Measurements from ENCODE around the gene SCARB2.

Gene SCARB2

GRCh38 chr4:76205476-76205875, 8.1 kb downstream of the SCARB2 start:
- Mint-ChIP-seq H3K27me3 (no peaks in the 10 kb centered on the region), H3K4me1 (peaks cover 47% of the 10 kb centered on the region)

DNA sequence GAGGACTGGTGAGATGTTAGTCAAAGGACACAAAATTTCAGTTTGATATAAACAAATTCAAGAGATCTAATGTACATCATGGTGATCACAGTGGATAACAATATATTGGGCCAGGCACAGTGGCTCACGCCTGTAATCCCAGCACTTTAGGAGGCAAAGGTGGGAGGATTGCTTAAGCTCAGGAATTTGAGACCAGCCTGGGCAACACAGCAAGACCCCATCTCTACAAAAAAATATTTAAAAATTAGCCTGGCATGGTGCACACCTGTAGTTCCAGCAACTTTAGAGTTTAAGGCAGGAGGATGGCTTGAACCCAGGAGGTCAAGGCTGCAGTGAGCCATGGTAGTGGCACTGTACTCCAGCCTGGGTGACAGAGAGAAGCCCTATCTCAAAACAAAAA, 8.7 kb downstream of the SCARB2 start:
- DNase-seq (ENCODE audit: low spot score in 2 of 2), result no peak
- Mint-ChIP-seq H3K36me3 (ENCODE audit: insufficient read depth) (peaks cover 3% of the 10 kb centered on the region), H3K4me1 (peaks cover 45% of the 10 kb centered on the region), H3K4me3 (no peak overlapping the region), H3K9me3 (no peaks in the 10 kb centered on the region), H3K27ac (ENCODE audit: low read depth) (no peak overlapping the region), H3K27me3 (no peaks in the 10 kb centered on the region)
- ATAC-seq (replicated peaks; ENCODE audit: extremely low read depth, poor library complexity, severe bottlenecking), result no peak

More at GRCh38 chr4:76205476-76205875, 8.1 kb downstream of the SCARB2 start:
- Mint-ChIP-seq H3K9me3 (no peaks in the 10 kb centered on the region), H3K36me3 (ENCODE audit: insufficient read depth) (peaks cover 3% of the 10 kb centered on the region), H3K27ac (ENCODE audit: low read depth) (no peak overlapping the region), H3K4me3 (no peak overlapping the region)
- ATAC-seq (replicated peaks; ENCODE audit: extremely low read depth, poor library complexity, severe bottlenecking) (no peak), DNase-seq (ENCODE audit: low spot score in 2 of 2) (no peak)

DNA sequence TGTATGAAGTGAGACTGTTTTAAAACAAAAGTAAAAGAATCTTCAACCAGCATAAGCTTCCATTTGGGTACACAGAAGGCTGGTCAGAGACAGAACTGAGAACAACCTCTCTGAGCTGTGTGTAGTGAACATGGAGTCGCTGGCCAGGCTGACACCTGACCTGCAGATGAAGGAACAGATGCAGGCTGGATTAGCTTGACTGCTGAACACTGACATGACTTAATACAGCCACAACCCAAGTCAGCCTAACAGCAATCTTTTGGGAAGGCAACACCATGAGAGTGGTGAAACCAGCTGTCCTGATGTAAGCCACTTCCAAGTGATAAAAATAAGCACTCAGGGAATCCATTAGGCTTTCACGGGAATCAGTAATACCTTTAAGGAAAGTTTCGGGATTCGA, 10.1 kb downstream of the SCARB2 start:
- Mint-ChIP-seq H3K4me3 (no peak overlapping the region), H3K27ac (ENCODE audit: low read depth) (no peak overlapping the region), H3K4me1 (peaks cover 47% of the 10 kb centered on the region), H3K27me3 (no peaks in the 10 kb centered on the region), H3K9me3 (no peaks in the 10 kb centered on the region), H3K36me3 (ENCODE audit: insufficient read depth) (no peaks in the 10 kb centered on the region)
- no peak for ATAC-seq (replicated peaks; ENCODE audit: extremely low read depth, poor library complexity, severe bottlenecking)
- no peak for DNase-seq (ENCODE audit: low spot score in 2 of 2)

DNA sequence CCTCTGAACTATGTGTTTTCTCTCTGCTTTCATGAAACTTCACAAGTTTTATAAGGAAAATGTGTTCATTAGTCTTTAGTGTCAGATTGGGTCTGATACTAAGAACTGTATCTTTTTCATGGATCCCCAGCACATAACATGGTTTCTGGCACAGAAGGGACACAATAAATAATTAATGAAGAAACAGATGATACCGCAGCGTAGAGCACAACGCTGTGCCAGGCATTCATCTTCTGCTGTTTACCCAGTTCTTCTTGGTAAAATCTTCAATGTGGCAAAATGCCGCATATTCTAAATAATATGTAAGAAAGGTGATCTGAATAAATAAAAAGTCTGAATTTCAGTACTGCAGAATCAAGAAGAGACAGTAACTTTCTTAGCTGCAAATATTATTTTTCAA, 12.3 kb downstream of the SCARB2 start:
- no peak for ATAC-seq (replicated peaks; ENCODE audit: extremely low read depth, poor library complexity, severe bottlenecking)
- no peaks in the 10 kb centered on the region for H3K27me3 Mint-ChIP-seq
- no peak for DNase-seq (ENCODE audit: low spot score in 2 of 2)
- H3K27ac Mint-ChIP-seq (ENCODE audit: low read depth), result no peak overlapping the region
- H3K9me3 Mint-ChIP-seq, result no peaks in the 10 kb centered on the region
- no peak overlapping the region for H3K4me3 Mint-ChIP-seq
- H3K36me3 Mint-ChIP-seq (ENCODE audit: insufficient read depth), result no peaks in the 10 kb centered on the region
- peaks cover 39% of the 10 kb centered on the region for H3K4me1 Mint-ChIP-seq

DNA sequence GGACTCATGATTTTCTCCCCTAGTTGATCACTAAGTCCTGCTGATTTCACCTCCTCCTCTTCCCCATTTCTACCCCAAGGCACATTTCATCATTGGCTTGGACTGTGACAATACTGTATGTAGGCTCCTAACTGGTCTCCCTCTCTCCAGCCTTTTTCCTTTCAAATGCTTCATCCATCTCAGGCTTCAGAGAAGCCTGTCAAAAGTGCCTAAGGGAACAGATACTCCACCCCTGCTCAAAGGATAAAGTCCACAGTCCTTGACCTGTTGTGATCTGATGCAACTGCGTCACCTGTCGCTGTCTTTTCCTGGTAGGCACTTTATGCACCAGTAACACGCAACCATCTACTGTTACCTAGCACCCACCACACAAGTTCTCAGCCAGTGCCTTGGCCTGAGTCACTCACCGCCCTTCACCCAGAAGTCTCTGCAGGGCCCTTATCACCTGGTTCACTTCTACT, 12.8 kb downstream of the SCARB2 start:
- no peaks in the 10 kb centered on the region for H3K36me3 Mint-ChIP-seq (ENCODE audit: insufficient read depth)
- peaks cover 37% of the 10 kb centered on the region for H3K4me1 Mint-ChIP-seq
- H3K9me3 Mint-ChIP-seq, result no peaks in the 10 kb centered on the region
- H3K27me3 Mint-ChIP-seq, result no peaks in the 10 kb centered on the region
- DNase-seq (ENCODE audit: low spot score in 2 of 2) (no peak), ATAC-seq (replicated peaks; ENCODE audit: extremely low read depth, poor library complexity, severe bottlenecking) (no peak)
- no peak overlapping the region for H3K27ac Mint-ChIP-seq (ENCODE audit: low read depth)
- H3K4me3 Mint-ChIP-seq, result peak overlapping the region; percentile 8

- ATAC-seq (replicated peaks; ENCODE audit: extremely low read depth, poor library complexity, severe bottlenecking), result peak; percentile 55
- peaks cover 32% of the 10 kb centered on the region for H3K4me1 Mint-ChIP-seq
- no peak overlapping the region for H3K4me3 Mint-ChIP-seq
Measured at GRCh38 chr4:76199664-76200211, 13.9 kb downstream of the SCARB2 start.

DNA sequence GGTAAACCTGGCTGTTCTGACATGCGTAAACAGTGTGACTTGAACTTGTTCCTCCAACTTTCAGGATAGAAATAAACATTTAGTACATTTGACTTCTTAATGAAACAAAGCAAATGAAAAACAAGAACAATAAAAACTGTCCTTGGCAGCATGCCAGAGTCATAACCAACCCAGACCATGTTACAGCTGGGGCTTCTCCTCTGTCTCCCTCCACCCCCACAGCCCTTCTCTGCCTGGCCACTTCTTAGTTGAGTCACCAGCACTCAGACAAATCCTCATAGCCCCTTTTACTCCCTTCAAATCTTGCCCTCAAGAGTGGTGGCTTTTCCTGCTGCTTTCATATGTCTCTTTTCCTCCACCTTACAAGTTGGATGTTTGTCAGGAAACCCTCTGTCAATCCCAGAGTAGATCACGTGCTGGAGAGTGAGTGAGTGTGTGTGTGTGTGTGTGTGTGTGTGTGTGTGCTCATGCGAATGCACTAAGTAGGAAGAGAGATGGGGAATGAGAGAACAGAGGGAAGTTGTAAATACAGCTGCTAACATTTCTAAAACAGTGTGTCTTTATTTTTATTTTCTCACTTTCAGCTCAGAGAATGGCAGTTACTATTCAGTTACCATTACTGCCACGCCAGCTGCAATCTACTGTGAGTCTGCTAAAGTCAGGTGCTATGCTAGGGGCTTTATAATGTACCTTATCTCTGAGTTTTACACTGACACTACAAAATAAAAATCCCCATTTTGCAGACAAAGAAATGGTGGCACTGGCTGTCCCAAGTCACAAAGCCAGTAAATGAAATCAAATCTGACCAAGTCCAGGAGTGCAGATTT, 15.0 kb downstream of the SCARB2 start:
- H3K9me3 Mint-ChIP-seq, result no peaks in the 10 kb centered on the region
- ATAC-seq (replicated peaks; ENCODE audit: extremely low read depth, poor library complexity, severe bottlenecking), result no peak
- peaks cover 24% of the 10 kb centered on the region for H3K4me1 Mint-ChIP-seq
- H3K4me3 Mint-ChIP-seq, result no peak overlapping the region
- no peak for DNase-seq (ENCODE audit: low spot score in 2 of 2)
- H3K27ac Mint-ChIP-seq (ENCODE audit: low read depth), result no peak overlapping the region
- H3K36me3 Mint-ChIP-seq (ENCODE audit: insufficient read depth), result peaks cover 8% of the 10 kb centered on the region
- H3K27me3 Mint-ChIP-seq, result no peaks in the 10 kb centered on the region

More at GRCh38 chr4:76199664-76200211, 13.9 kb downstream of the SCARB2 start:
- Mint-ChIP-seq H3K9me3 (no peaks in the 10 kb centered on the region), H3K27ac (ENCODE audit: low read depth) (no peak overlapping the region), H3K27me3 (no peaks in the 10 kb centered on the region), H3K36me3 (ENCODE audit: insufficient read depth) (peaks cover 3% of the 10 kb centered on the region)
- DNase-seq (ENCODE audit: low spot score in 2 of 2), result no peak

- H3K9me3 Mint-ChIP-seq, result no peaks in the 10 kb centered on the region
- H3K27me3 Mint-ChIP-seq, result no peaks in the 10 kb centered on the region
- H3K4me1 Mint-ChIP-seq, result peaks cover 24% of the 10 kb centered on the region
- ATAC-seq (replicated peaks; ENCODE audit: extremely low read depth, poor library complexity, severe bottlenecking) (no peak), DNase-seq (ENCODE audit: low spot score in 2 of 2) (no peak)
- H3K36me3 Mint-ChIP-seq (ENCODE audit: insufficient read depth), result peaks cover 9% of the 10 kb centered on the region
- no peak overlapping the region for H3K27ac Mint-ChIP-seq (ENCODE audit: low read depth)
- no peak overlapping the region for H3K4me3 Mint-ChIP-seq
Measured at GRCh38 chr4:76197971-76198410, 15.6 kb downstream of the SCARB2 start.

- H3K4me1 Mint-ChIP-seq, result peaks cover 24% of the 10 kb centered on the region
- H3K9me3 Mint-ChIP-seq, result no peaks in the 10 kb centered on the region
- no peak for ATAC-seq (replicated peaks; ENCODE audit: extremely low read depth, poor library complexity, severe bottlenecking)
- peaks cover 11% of the 10 kb centered on the region for H3K36me3 Mint-ChIP-seq (ENCODE audit: insufficient read depth)
- H3K4me3 Mint-ChIP-seq, result no peak overlapping the region
- H3K27ac Mint-ChIP-seq (ENCODE audit: low read depth), result no peak overlapping the region
- no peaks in the 10 kb centered on the region for H3K27me3 Mint-ChIP-seq
- DNase-seq (ENCODE audit: low spot score in 2 of 2), result no peak
Measured at GRCh38 chr4:76197031-76197743, 16.4 kb downstream of the SCARB2 start.

- H3K4me3 Mint-ChIP-seq, result no peak overlapping the region
- ATAC-seq (replicated peaks; ENCODE audit: extremely low read depth, poor library complexity, severe bottlenecking) (no peak), DNase-seq (ENCODE audit: low spot score in 2 of 2) (no peak)
- no peaks in the 10 kb centered on the region for H3K27me3 Mint-ChIP-seq
- no peak overlapping the region for H3K27ac Mint-ChIP-seq (ENCODE audit: low read depth)
- H3K36me3 Mint-ChIP-seq (ENCODE audit: insufficient read depth), result peaks cover 11% of the 10 kb centered on the region
- no peaks in the 10 kb centered on the region for H3K9me3 Mint-ChIP-seq
- peaks cover 28% of the 10 kb centered on the region for H3K4me1 Mint-ChIP-seq
Measured at GRCh38 chr4:76196376-76196775, 17.2 kb downstream of the SCARB2 start.

GRCh38 chr4:76195326-76195725, 18.3 kb downstream of the SCARB2 start:
- Mint-ChIP-seq H3K27ac (ENCODE audit: low read depth) (no peak overlapping the region), H3K4me3 (no peak overlapping the region), H3K36me3 (ENCODE audit: insufficient read depth) (peaks cover 11% of the 10 kb centered on the region), H3K9me3 (no peaks in the 10 kb centered on the region), H3K4me1 (peaks cover 22% of the 10 kb centered on the region), H3K27me3 (no peaks in the 10 kb centered on the region)
- DNase-seq (ENCODE audit: low spot score in 2 of 2), result no peak
- no peak for ATAC-seq (replicated peaks; ENCODE audit: extremely low read depth, poor library complexity, severe bottlenecking)

DNA sequence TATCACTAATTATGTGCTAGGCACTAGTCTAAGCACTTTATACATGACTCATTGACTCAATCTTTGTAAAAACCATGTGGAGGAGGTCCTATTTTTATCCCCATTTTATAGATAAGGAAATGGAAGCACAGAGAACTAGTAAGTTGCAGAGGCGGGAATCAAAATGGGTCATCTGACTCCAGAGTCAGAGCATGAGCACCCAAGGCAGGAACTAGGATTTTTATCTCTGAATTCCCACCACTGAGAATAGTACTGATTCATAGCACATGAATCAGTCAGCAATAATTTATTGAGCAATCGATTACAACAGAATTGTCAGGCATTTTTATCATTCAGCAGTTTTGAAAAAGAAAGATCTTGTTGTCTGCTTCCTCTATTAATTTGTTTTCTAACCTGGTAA, 19.3 kb downstream of the SCARB2 start:
- Mint-ChIP-seq H3K4me1 (peaks cover 16% of the 10 kb centered on the region), H3K27me3 (no peaks in the 10 kb centered on the region), H3K27ac (ENCODE audit: low read depth) (no peak overlapping the region), H3K36me3 (ENCODE audit: insufficient read depth) (peaks cover 11% of the 10 kb centered on the region), H3K9me3 (no peaks in the 10 kb centered on the region), H3K4me3 (no peak overlapping the region)
- ATAC-seq (replicated peaks; ENCODE audit: extremely low read depth, poor library complexity, severe bottlenecking) (no peak), DNase-seq (ENCODE audit: low spot score in 2 of 2) (no peak)
